ENCODE results near the gene RPS6KB2. TPM values are rescaled to one million over a fixed set of nuclear protein-coding genes. Genes with fewer than 3 reads are reported as not detected.

Gene RPS6KB2
- polyA plus RNA-seq, 1 donor from 2014 or later, result 92.8 TPM

DNA sequence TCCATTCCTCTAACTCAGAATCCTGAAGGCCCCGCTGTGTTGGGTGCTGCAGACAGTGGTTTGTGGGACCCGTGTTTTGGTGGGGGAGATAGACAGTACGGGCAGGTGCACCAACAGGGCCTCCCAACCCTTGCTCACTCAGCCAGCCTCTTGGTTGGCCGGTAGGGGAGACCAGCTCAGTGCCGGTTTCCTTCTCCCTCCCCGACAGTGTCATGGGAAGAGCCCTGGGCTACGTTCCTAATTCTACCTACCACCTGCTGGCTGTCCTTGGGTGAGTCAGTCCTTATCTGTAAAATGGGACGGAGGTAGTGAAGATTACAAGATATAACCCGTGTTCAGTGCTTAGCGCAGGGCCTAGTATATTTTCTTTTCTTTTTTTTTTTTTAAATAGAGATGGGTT is 34.9 kb downstream of the RPS6KB2 start (continued):
- TF ChIP-seq CTCF (IDR thresholded peaks at IDR 0.05; ENCODE audit: poor library complexity, severe bottlenecking) (no peak), POLR2AphosphoS5 (IDR thresholded peaks at IDR 0.05) (no peak), MXI1 (conservative IDR thresholded peaks at IDR 0.05; ENCODE audit: poor library complexity, severe bottlenecking) (no peak)

GRCh38 chr11:67463680-67464410 is 35.6 kb downstream of the RPS6KB2 start:
- Histone ChIP-seq H3K79me2 (replicated peaks; ENCODE audit: insufficient read depth, low read length) (no peaks in the 10 kb centered on the region), H4K20me1 (ENCODE audit: insufficient read depth) (no peaks in the 10 kb centered on the region), H3K9ac (ENCODE audit: low read length) (no peak overlapping the region), H3K27me3 (ENCODE audit: insufficient read depth, low read depth, low read length) (no peaks in the 10 kb centered on the region), H3K9me2 (ENCODE audit: insufficient read depth, low read length) (no peaks in the 10 kb centered on the region), H3K27ac (ENCODE audit: low read length) (no peak overlapping the region), H3K9me3 (ENCODE audit: low read length) (no peaks in the 10 kb centered on the region), H3K4me2 (ENCODE audit: low read length) (no peak overlapping the region), H3K36me3 (ENCODE audit: insufficient read depth, low read length) (no peaks in the 10 kb centered on the region), H3K4me3 (ENCODE audit: low read length) (peak overlapping the region; percentile 71), H2AFZ (ENCODE audit: low read depth, low read length) (no peak overlapping the region), H3F3A (ENCODE audit: insufficient read depth, low read length, poor library complexity, severe bottlenecking) (no peaks in the 10 kb centered on the region)
- TF ChIP-seq MXI1 (conservative IDR thresholded peaks at IDR 0.05; ENCODE audit: poor library complexity, severe bottlenecking), result no peak
- no peak for TF ChIP-seq RAD21 (conservative IDR thresholded peaks at IDR 0.05)
- TF ChIP-seq SMC3 (conservative IDR thresholded peaks at IDR 0.05; ENCODE audit: poor library complexity), result no peak
- TF ChIP-seq EP300 (conservative IDR thresholded peaks at IDR 0.05; ENCODE audit: poor library complexity, severe bottlenecking), result no peak
- no peak for TF ChIP-seq POLR2AphosphoS5 (IDR thresholded peaks at IDR 0.05)
- TF ChIP-seq CTCF (IDR thresholded peaks at IDR 0.05; ENCODE audit: poor library complexity, severe bottlenecking), result no peak
- no peak for TF ChIP-seq EZH2 (IDR thresholded peaks at IDR 0.05; ENCODE audit: borderline replicate concordance, insufficient read depth, low read length, poor library complexity, severe bottlenecking)
- TF ChIP-seq TAF1 (IDR thresholded peaks at IDR 0.05; ENCODE audit: low read depth), result no peak
- TF ChIP-seq, protein P1, sequence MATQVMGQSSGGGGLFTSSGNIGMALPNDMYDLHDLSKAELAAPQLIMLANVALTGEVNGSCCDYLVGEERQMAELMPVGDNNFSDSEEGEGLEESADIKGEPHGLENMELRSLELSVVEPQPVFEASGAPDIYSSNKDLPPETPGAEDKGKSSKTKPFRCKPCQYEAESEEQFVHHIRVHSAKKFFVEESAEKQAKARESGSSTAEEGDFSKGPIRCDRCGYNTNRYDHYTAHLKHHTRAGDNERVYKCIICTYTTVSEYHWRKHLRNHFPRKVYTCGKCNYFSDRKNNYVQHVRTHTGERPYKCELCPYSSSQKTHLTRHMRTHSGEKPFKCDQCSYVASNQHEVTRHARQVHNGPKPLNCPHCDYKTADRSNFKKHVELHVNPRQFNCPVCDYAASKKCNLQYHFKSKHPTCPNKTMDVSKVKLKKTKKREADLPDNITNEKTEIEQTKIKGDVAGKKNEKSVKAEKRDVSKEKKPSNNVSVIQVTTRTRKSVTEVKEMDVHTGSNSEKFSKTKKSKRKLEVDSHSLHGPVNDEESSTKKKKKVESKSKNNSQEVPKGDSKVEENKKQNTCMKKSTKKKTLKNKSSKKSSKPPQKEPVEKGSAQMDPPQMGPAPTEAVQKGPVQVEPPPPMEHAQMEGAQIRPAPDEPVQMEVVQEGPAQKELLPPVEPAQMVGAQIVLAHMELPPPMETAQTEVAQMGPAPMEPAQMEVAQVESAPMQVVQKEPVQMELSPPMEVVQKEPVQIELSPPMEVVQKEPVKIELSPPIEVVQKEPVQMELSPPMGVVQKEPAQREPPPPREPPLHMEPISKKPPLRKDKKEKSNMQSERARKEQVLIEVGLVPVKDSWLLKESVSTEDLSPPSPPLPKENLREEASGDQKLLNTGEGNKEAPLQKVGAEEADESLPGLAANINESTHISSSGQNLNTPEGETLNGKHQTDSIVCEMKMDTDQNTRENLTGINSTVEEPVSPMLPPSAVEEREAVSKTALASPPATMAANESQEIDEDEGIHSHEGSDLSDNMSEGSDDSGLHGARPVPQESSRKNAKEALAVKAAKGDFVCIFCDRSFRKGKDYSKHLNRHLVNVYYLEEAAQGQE (IDR thresholded peaks at IDR 0.05; ENCODE audit: borderline replicate concordance), result no peak
